ENCODE measurements around the gene HDAC4.

GRCh38 chr2:239129147-239129920 lies 271.5 kb downstream of the HDAC4 start:
- no peak for TF ChIP-seq CTCF (IDR thresholded peaks at IDR 0.05; ENCODE audit: insufficient read depth, low read length)
- TF ChIP-seq GABPA (IDR thresholded peaks at IDR 0.05; ENCODE audit: low read depth) = no peak
- TF ChIP-seq REST (IDR thresholded peaks at IDR 0.05; ENCODE audit: insufficient replicate concordance, low read depth) = no peak

All from HL-60 (cell line).